GM23248 (cell line): ENCODE data around the gene MYO16. TPM values are rescaled to one million over a fixed set of nuclear protein-coding genes. Genes with fewer than 3 reads are reported as not detected.

Experiments
- DNase-seq: peaks from one replicate; pipeline ENCODE4 v3.0.0-alpha.2; 2015
- H2AFZ ChIP-seq: fragments of 200-600 bp; sonication (generic); 2 replicates; pipeline ENCODE4 v1.6.1; 2016; ENCODE audit warnings: antibody characterized with exemption
- H3F3A ChIP-seq: fragments of 200-600 bp; sonication (generic); 2 replicates; pipeline ENCODE4 v1.6.1; 2016; ENCODE audit warnings: mild to moderate bottlenecking, antibody characterized with exemption, mixed run types; ENCODE audit not compliant: insufficient read depth
- H3K27ac ChIP-seq: fragments of 200-600 bp; sonication (generic); 2 replicates; pipeline ENCODE4 v1.5.1; 2016; ENCODE audit warnings: mild to moderate bottlenecking
- H3K27me3 ChIP-seq: fragments of 200-600 bp; sonication (generic); replicated peaks from 2 replicates; pipeline ENCODE4 v1.6.1; 2016; ENCODE audit warnings: mild to moderate bottlenecking; ENCODE audit not compliant: insufficient read depth
- H3K36me3 ChIP-seq: fragments of 200-600 bp; sonication (generic); 2 replicates; pipeline ENCODE4 v1.6.1; 2016; ENCODE audit warnings: low read depth, mild to moderate bottlenecking
- H3K4me1 ChIP-seq: fragments of 200-600 bp; sonication (generic); 2 replicates; pipeline ENCODE4 v1.6.1; 2016; ENCODE audit warnings: mild to moderate bottlenecking; ENCODE audit not compliant: insufficient read depth
- H3K4me2 ChIP-seq: fragments of 200-600 bp; sonication (generic); one replicate; pipeline ENCODE4 v1.6.1; 2016; ENCODE audit warnings: mild to moderate bottlenecking; ENCODE audit not compliant: unreplicated experiment
- H3K4me3 ChIP-seq: fragments of 200-600 bp; sonication (generic); 2 replicates; pipeline ENCODE4 v1.5.1; 2016; ENCODE audit warnings: mild to moderate bottlenecking
- H3K79me2 ChIP-seq: fragments of 200-600 bp; sonication (generic); 2 replicates; pipeline ENCODE4 v1.6.1; 2016; ENCODE audit warnings: mild to moderate bottlenecking; ENCODE audit not compliant: insufficient read depth
- H3K9ac ChIP-seq: fragments of 200-600 bp; sonication (generic); 2 replicates; pipeline ENCODE4 v1.6.1; 2016; ENCODE audit warnings: mild to moderate bottlenecking
- H3K9me2 ChIP-seq: fragments of 200-600 bp; sonication (generic); 2 replicates; pipeline ENCODE4 v1.6.1; 2016; ENCODE audit warnings: mixed run types, mild to moderate bottlenecking, moderate library complexity; ENCODE audit not compliant: insufficient read depth
- H3K9me3 ChIP-seq: fragments of 200-600 bp; sonication (generic); one replicate; pipeline ENCODE4 v1.6.1; 2017; ENCODE audit warnings: low read depth
- H4K20me1 ChIP-seq: fragments of 200-600 bp; sonication (generic); 2 replicates; pipeline ENCODE4 v1.6.0; 2016; ENCODE audit not compliant: insufficient read depth
- EZH2 ChIP-seq: fragments of 200-600 bp; sonication (generic); IDR thresholded peaks from 2 replicates; pipeline ENCODE4 v1.6.1; 2018; ENCODE audit warnings: antibody characterized with exemption, mild to moderate bottlenecking; ENCODE audit not compliant: insufficient read depth, poor library complexity, severe bottlenecking
- EZH2phosphoT487 ChIP-seq: fragments of 200-600 bp; sonication (generic); IDR thresholded peaks from 2 replicates; pipeline ENCODE4 v1.6.1; 2018; ENCODE audit warnings: antibody characterized with exemption, moderate library complexity, mild to moderate bottlenecking, low read depth; ENCODE audit not compliant: insufficient read depth
- WGBS, 2 experiments: methylation state at CpG; one replicate each; pipeline ENCODE4 v1.1.6; 2015 to 2017; ENCODE audit warnings: low lambda C conversion rate in 2 of 2, low coverage in 1 of 2; ENCODE audit errors: missing lambda C conversion rate in 2 of 2; 5-methylcytosine and 5-hydroxymethylcytosine counted together
- in situ Hi-C: fragments of 300-500 bp; cut with MboI; formaldehyde crosslinking; loops from 2 replicates; pipeline ENCODE4 v1.15.0; 2020
- polyA plus RNA-seq: library from polyadenylated mRNA; unstranded; fragments of >200 nt; fragmentation: Nextera tagmentation; extraction: Ambion mirVana; gene quantifications from 2 replicates; pipeline ENCODE4 v1.2.1, GENCODE V29; 2016
- total RNA-seq: library from RNA; depleted of rRNA; stranded (reverse); fragments of >200 nt; shearing (Covaris generic); gene quantifications from 2 replicates; pipeline ENCODE4 v1.2.3, GENCODE V29; 2014

MYO16 gene
- total and polyA plus RNA-seq, 2 experiments from 2014 or later = not detected

- H3K4me2 ChIP-seq = no peak overlapping the region
- no peak overlapping the region for H3K27ac ChIP-seq
- no peaks in the 10 kb centered on the region for H3K4me1 ChIP-seq
- no peak overlapping the region for H2AFZ ChIP-seq
- no peaks in the 10 kb centered on the region for H3F3A ChIP-seq
- 25 to 32% methylated on average over 7 of the region's 7 CpGs for WGBS, 2 experiments
- TF ChIP-seq EZH2 (no peak), EZH2phosphoT487 (no peak)
- H3K9ac ChIP-seq = no peak overlapping the region
- H3K36me3 ChIP-seq = no peaks in the 10 kb centered on the region
- H3K27me3 ChIP-seq = peaks cover 19% of the 10 kb centered on the region; the same call in 1 of the 2 replicates
- no peaks in the 10 kb centered on the region for H3K9me2 ChIP-seq
- H3K4me3 ChIP-seq = no peak overlapping the region
- H4K20me1 ChIP-seq = no peaks in the 10 kb centered on the region; the same call in 1 of the 2 replicates
- DNase-seq = no peak
- H3K9me3 ChIP-seq = no peaks in the 10 kb centered on the region
- in situ Hi-C loops = no loop called here
- no peaks in the 10 kb centered on the region for H3K79me2 ChIP-seq
Measured at GRCh38 chr13:109036078-109036780, 406.8 kb downstream of the MYO16 start.

- H3K4me3 ChIP-seq = no peak overlapping the region
- DNase-seq = no peak
- H3K36me3 ChIP-seq = no peaks in the 10 kb centered on the region
- H2AFZ ChIP-seq = no peak overlapping the region
- no peaks in the 10 kb centered on the region for H3K4me1 ChIP-seq
- H3K27ac ChIP-seq = no peak overlapping the region
- no peaks in the 10 kb centered on the region for H3F3A ChIP-seq
- no peak overlapping the region for H3K4me2 ChIP-seq
- H3K79me2 ChIP-seq = no peaks in the 10 kb centered on the region
- H3K27me3 ChIP-seq = peaks cover 7% of the 10 kb centered on the region; the same call in 1 of the 2 replicates
- H3K9ac ChIP-seq = no peak overlapping the region
- WGBS, 2 experiments = 26 to 32% methylated on average over 3 of the region's 3 CpGs
- in situ Hi-C loops = no loop called here
- no peaks in the 10 kb centered on the region for H4K20me1 ChIP-seq
- no peaks in the 10 kb centered on the region for H3K9me2 ChIP-seq
- TF ChIP-seq EZH2phosphoT487 (no peak), EZH2 (no peak)
- H3K9me3 ChIP-seq = no peaks in the 10 kb centered on the region
Measured at GRCh38 chr13:109043636-109044035, 414.2 kb downstream of the MYO16 start.

- Histone ChIP-seq H3K79me2 (no peaks in the 10 kb centered on the region), H3K9me3 (no peaks in the 10 kb centered on the region), H3K27me3 (peaks cover 34% of the 10 kb centered on the region), H3K9me2 (no peaks in the 10 kb centered on the region), H3K4me3 (no peak overlapping the region), H3K4me1 (no peaks in the 10 kb centered on the region), H4K20me1 (no peaks in the 10 kb centered on the region), H3K4me2 (no peak overlapping the region), H3F3A (no peaks in the 10 kb centered on the region), H3K27ac (no peak overlapping the region), H3K9ac (no peak overlapping the region), H3K36me3 (no peaks in the 10 kb centered on the region), H2AFZ (no peak overlapping the region)
- TF ChIP-seq EZH2 = no peak
- no peak for TF ChIP-seq EZH2phosphoT487
- in situ Hi-C loops = no loop called here
- DNase-seq = no peak
Measured at GRCh38 chr13:109055850-109056249, 426.4 kb downstream of the MYO16 start.

GRCh38 chr13:109058087-109058486 lies 428.7 kb downstream of the MYO16 start:
- no peaks in the 10 kb centered on the region for H3K4me1 ChIP-seq
- H2AFZ ChIP-seq = no peak overlapping the region
- H3K4me3 ChIP-seq = no peak overlapping the region
- peaks cover 49% of the 10 kb centered on the region for H3K27me3 ChIP-seq
- H3K9me3 ChIP-seq = no peaks in the 10 kb centered on the region
- H4K20me1 ChIP-seq = no peaks in the 10 kb centered on the region
- no peak for DNase-seq
- TF ChIP-seq EZH2 = no peak
- TF ChIP-seq EZH2phosphoT487 = no peak
- H3K9me2 ChIP-seq = no peaks in the 10 kb centered on the region
- no peaks in the 10 kb centered on the region for H3F3A ChIP-seq
- H3K9ac ChIP-seq = no peak overlapping the region
- in situ Hi-C loops = no loop called here
- WGBS, 2 experiments = 25 to 27% methylated on average over 5 of the region's 5 CpGs
- H3K27ac ChIP-seq = no peak overlapping the region
- H3K4me2 ChIP-seq = no peak overlapping the region
- H3K36me3 ChIP-seq = no peaks in the 10 kb centered on the region
- H3K79me2 ChIP-seq = no peaks in the 10 kb centered on the region

GRCh38 chr13:109072505-109072904 lies 443.1 kb downstream of the MYO16 start:
- Histone ChIP-seq H3K79me2 (no peaks in the 10 kb centered on the region), H3K4me2 (no peak overlapping the region), H3K27me3 (0 out of 2 replicates have a peak, but pooled peaks cover 6% of the 10 kb centered on the region), H3K36me3 (no peaks in the 10 kb centered on the region), H3K9me2 (no peaks in the 10 kb centered on the region), H3K4me3 (no peak overlapping the region), H4K20me1 (no peaks in the 10 kb centered on the region), H3F3A (no peaks in the 10 kb centered on the region), H3K9ac (no peak overlapping the region), H3K9me3 (no peaks in the 10 kb centered on the region), H3K27ac (no peak overlapping the region), H3K4me1 (no peaks in the 10 kb centered on the region), H2AFZ (no peak overlapping the region)
- no peak for DNase-seq
- in situ Hi-C loops = no loop called here
- 48 to 54% methylated on average over 3 of the region's 3 CpGs for WGBS, 2 experiments
- TF ChIP-seq EZH2phosphoT487 = no peak
- TF ChIP-seq EZH2 = no peak
